GM18867 (cell line): ENCODE data around the gene KCNMA1.
A peak's percentile ranks its signal among the peaks of the same experiment; 100 is the strongest.

Experiments
- ATAC-seq: cut with Tn5 transposase; IDR thresholded peaks from one replicate; pipeline ENCODE4 v1.9.1; 2021; ENCODE audit warnings: mild to moderate bottlenecking, moderate library complexity; ENCODE audit not compliant: unreplicated experiment

Gene KCNMA1

DNA sequence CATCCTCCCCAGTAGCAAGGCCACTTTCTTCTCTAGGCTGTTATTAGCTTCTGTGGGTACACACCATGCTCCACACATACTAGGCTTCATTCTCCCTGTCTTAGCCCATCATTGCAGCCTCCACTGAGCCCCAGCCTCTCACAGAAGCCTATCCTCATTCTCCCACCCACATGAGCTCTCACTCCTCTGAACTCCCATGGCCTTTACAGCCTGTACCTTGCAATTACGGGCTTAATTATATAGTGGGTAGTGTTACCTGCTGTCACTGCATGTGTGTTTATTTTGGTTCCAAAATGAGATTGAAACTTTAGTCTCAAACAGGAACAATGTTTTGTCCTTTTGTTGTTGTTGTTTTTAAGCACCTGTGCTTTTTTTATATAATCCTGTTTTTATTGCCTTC, 460.0 kb downstream of the KCNMA1 start:
- ATAC-seq = no peak

DNA sequence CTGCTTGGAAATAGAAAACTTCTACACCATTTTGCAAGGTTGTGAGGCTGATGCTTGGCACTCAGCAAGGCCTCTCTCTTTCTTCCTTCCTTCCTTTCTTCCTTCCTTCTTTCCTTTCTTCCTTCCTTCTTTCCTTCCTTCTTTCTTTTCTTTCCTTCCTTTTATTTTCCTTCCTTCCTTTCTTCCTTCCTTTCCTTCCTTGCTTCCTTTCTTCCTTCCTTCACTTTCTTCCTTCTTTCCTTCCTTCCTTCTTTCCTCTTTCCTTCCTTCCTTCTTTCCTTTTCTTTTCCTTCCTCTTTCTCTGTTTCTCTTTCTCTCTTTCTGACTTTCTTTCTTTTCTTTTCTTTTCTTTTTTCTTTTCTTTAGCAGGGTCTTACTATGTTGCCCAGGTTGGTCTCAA, 460.4 kb downstream of the KCNMA1 start:
- ATAC-seq = no peak

DNA sequence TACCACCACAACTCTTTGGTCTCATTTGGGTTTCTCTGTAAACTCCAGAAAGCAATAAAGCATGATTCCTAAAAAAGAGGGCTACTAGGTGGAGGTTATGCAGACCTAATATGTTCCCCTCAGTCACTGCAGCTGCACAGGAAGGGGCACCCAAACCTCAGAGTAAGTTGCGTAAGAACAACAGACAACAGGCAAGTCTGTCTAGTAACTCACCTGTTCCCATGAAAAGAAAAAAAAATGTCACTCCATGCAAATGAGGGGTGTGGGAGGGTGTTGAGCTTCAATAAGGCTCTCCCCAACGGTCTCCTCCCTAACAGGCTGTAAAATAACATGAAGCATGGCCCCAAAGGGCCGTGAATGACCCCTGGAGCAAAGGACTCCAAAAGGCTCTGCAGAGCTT, 461.4 kb downstream of the KCNMA1 start:
- ATAC-seq = no peak

DNA sequence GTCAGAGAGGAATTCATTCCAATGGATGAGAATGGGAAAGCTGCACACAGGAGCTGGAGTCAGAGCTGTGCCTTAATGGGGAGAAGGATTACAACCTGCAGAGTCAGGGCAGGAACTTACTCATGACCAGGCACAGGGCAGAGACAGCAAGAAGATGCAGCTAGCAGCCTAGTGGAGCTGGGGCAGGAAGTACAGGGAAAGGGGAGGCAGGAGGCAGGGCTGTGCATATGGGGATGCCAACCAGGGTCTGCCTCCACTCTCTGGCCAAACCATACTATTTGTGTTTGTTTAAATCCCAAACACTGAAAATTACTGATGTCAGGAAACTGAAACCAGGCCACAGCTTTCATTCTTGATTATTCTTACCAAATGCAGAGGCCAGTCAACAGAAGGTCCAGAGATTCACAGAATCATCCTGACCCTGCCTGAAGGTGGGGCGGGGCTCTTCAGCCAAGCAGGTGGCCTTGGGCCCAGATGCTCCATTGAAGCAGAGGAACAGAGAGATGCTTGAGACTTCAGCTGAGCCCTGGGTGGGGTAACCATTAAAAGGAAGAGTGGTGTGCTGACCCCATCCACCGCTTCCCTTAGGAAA, 461.9 kb downstream of the KCNMA1 start:
- ATAC-seq = no peak

- peak; percentile 66 for ATAC-seq
Measured at GRCh38 chr10:77173615-77174461, 463.8 kb downstream of the KCNMA1 start.

DNA sequence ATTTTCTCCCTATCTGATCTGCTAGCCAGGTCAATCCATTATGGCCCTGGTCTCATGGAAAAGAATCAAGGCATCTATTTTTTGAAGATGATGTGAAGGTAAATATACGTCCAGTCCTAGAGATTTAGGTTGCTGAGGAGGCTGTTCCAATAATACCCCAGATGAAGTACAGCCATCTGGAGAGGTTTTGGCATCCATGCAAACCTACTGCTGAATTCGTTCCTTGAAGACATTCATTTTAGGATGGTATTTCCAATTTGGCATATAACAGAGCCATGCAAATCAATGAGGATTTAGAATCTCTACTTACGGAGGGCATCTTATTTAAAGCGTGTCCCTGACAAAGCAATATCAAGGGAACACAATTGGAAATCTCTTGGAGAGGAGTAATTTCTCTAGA, 465.5 kb downstream of the KCNMA1 start:
- ATAC-seq = no peak

- no peak for ATAC-seq
Measured at GRCh38 chr10:77168861-77169260, 468.7 kb downstream of the KCNMA1 start.

DNA sequence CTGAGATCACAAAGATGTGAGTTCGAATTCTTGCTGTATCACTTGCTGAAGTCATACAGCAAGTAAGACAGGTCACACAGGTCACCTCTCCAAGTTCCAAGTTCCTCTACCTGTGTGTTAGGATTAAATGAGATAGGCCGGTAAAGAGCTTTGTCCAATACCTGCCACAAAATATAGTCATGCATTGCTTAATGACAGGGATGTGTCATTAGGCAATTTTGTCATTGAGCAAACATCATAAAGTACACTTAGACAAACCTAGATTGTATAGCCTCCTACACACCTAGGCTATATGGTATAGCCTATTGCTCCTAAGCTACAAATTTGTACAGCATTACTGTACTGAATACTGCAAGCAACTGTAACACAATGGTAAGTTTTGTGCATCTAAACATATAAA, 469.4 kb downstream of the KCNMA1 start:
- no peak for ATAC-seq

- peak; percentile 80 for ATAC-seq
Measured at GRCh38 chr10:77165445-77166208, 472.0 kb downstream of the KCNMA1 start.

DNA sequence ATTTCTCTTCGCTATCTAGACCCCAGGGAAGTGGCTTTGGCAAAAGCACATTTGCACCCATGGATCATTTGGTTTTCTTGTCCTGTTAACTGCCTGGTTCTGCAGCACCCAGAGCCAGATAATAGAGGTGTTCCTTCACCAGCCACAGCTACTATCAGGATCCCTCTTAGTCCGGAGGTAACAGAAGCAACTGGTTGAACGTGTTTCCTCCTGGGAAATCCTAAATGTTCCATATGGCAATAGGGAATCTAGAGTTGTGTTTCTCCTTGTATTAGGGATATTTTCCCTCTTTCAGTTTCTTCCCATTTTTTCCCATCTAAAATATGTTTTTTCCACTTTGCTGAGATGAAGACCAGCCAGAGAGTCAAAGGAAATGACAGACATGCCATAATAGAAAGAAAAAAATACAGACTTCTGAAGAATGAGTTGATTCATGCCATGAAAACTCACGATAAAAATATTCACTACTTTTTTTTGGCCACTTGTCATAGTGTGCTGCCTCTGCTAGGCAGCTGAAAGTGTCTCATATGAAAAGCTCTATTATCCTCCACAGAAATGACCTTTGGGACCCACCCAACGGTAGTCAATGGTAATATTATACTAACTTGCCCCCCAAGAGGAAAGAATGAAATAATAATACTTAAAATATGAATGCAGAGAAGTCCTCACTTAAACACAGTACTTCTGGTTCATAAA, 472.8 kb downstream of the KCNMA1 start:
- no peak for ATAC-seq

DNA sequence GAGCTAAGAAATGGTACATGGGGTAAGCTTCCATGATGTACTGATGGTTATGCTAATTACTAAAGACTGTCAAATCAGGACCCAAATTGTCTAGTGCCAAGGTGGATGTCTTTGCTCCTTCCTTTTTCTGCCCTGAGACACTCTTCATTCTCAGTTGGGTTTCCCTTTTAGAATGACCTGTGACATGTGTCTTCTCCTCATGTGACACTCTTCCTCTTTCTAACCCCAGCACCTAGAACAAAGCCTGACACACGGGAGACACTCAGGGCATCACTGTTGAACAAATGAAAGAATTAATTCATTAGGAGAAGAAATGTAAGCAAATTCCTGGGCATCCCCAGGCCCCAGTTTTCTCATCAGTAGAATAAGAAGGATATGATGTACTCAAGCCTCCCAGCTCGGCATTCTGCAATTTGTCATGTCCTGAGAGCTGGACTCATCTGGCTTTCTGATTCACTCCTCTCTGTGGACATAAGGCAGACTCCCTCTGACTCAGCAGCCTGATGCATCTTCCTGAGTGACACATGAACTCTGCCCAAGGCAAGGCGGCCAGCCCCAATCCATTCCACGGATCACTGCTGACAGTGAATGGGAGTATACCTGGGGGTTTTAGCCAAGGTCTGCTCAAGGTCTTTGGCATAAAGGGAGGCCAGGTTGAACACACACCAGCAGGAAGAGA, 473.8 kb downstream of the KCNMA1 start:
- no peak for ATAC-seq

- ATAC-seq = no peak
Measured at GRCh38 chr10:77162697-77163096, 474.9 kb downstream of the KCNMA1 start.

DNA sequence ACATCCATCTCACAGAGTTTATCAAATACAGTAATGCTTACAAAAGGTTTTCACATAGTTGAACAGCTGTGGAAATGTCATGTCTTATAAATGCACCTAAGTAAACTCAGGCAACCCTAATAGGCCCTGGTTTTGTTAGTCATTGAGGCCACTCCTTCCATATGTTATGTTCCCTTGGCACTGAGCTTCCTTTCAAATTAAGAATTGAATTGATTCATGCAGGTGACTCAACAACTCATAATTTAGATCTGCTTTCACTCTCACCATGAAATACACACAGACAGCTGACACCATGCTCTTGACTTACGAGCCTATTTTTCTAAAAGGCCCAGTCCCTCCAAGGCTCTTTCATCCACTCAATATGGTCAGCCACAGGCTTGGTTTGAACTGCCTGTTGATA, 476.9 kb downstream of the KCNMA1 start:
- ATAC-seq = no peak

DNA sequence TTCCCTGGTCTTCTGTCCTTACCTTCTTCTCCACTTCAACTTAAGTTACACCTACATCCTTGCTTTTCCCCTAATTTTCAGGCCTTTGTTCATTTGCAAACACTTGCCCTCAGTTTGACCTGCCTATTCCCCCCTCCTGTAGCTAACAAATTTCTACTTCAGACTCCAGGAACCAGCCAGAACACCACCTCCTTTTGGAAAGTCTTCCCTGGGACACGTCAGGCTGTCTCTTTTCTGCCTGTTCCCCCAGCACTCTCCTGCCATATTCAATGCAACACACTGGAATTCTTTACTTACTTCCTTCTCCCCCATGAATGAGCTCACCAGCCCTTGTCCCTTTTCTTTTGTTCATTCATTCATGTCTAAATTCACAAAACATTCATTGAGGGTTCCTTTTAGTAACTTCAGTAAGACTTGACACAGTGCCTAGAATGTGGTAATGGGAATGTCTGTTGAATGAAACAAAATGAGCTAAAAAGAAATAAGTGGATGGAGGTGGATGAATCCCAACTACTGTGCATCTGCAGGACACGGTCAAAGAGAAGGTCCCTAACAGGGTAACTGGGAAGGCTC, 478.0 kb downstream of the KCNMA1 start:
- no peak for ATAC-seq

DNA sequence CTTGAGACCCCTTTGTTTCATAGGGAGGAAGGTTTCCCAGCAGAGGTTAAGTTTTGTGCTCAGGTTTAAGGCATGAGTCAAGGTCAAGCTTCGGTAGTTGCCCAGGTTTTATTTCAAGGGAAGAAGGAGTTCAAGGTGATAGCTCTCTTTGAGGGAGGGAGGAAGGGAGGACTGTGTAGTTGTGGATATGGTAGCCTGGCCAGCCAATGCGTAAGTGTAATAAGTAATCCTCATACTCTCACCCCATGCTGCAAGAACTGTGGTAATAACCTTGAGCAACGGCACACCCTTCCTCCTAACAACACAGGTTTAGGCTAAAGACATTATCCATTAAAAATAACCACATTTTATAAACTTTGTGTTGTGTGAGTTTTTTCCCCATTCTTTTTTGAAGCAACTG, 478.9 kb downstream of the KCNMA1 start:
- no peak for ATAC-seq

DNA sequence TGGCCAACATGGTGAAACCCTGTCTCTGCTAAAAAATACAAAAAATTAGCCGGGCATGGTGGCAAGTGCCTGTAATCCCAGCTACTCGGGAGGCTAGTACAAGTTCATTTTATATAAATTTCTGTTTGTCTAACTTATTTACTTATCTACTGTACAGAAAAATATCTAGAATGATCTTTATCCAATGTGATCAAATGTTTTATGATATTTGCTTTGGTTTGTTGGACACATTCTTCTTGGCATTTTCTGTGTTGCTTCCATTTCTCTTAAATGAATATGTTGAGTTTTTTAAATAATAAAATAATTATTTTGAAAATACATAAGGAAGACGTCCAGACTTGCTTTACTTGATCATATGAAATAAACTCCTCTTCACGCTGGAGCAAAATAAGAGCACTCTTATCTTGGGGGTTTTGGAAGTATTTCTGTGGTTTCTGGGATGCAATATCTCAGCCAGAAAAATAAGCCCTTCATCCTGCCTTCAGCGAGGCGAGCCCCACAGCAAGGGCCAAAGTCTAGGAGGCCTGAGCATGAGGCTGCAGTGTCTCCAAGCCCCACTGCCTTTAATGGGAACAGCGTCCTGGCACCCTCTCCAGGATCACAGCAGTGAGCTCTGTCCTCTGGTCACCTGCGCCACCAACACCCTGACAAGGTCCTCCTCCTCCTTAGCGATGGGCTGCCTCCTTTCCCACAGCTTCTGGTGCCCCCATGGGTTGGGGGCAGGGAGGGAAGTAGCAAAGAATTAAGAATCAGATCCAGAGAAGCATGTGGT, 480.2 kb downstream of the KCNMA1 start:
- ATAC-seq = no peak

DNA sequence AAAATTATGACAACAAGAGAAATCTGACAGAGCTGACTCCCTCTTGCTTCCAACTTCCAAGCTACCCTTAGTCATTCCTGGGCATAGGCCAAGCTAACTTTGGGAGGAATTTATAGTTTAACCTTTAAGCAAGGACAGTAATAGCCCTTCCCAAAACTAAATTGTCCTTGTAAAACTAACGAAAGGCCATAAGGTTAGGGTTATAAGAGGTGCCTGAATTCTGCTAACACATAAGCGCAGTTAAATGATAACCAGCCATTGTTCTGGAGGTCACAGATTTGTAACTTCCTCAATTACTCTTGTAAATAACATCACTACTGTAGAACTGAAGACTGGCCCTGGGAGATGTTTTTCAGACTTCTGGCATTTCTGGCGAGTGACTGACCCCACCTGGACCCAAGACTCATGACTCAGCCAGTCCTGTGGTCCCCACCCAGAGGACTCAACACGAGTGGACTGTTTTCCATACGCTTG, 481.2 kb downstream of the KCNMA1 start:
- ATAC-seq = no peak

GRCh38 chr10:77152256-77152655, 485.4 kb downstream of the KCNMA1 start:
- no peak for ATAC-seq

DNA sequence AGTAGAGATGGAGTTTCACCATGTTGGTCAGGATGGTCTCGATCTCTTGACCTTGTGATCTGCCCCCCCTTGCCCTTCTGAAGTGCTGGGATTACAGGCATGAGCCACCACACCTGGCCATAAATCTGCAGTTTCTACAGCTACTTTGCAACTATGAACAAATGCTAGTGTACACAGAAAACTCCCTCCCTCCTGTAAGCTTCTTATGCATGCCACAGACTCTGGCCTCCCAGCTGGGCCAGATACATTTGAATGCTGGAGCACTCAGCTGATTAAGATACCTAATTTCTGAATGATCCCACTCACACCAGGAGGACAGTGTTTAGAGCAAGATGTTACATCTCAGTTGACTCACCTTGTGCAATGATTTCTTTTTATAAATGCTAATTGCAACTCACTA, 486.2 kb downstream of the KCNMA1 start:
- no peak for ATAC-seq
